Activated CD8-positive, alpha-beta T cell treated with anti-CD3 and anti-CD28 coated beads, Interleukin-2, amount 10 ng/mL, durations not matched to agents 7 days and 5 days (primary cell): ENCODE data around the gene BTNL3. TPM values are rescaled to one million over a fixed set of nuclear protein-coding genes. Genes with fewer than 3 reads are reported as not detected.

ENCODE experiments used
- ATAC-seq: fragments of 150-1000 bp; cut with Tn5 transposase; one replicate; pipeline ENCODE4 v1.10.0; 2021; ENCODE audit warnings: moderate library complexity
- CTCF ChIA-PET: fragments of 350-600 bp; sonication (Branson Sonifier 250); formaldehyde crosslinking; loops from one replicate; lab custom pipeline; 2021; ENCODE audit warnings: antibody characterized with exemption; lab: Charles Lee
- POLR2A ChIA-PET: fragments of 350-600 bp; sonication (Branson Sonifier 250); formaldehyde crosslinking; loops from one replicate; lab custom pipeline; 2021; ENCODE audit warnings: antibody characterized with exemption; lab: Charles Lee
- DNase-seq: peaks from one replicate; pipeline ENCODE4 v3.0.0-alpha.2; 2020
- H3K27ac Mint-ChIP-seq: one replicate; pipeline ENCODE4 v1.8.0; 2021; ENCODE audit warnings: mild to moderate bottlenecking, mixed read lengths
- H3K27me3 Mint-ChIP-seq: one replicate; pipeline ENCODE4 v1.8.0; 2021; ENCODE audit warnings: low read depth, mixed read lengths
- H3K36me3 Mint-ChIP-seq: one replicate; pipeline ENCODE4 v1.8.0; 2021; ENCODE audit warnings: low read depth, mixed read lengths
- H3K4me1 Mint-ChIP-seq: one replicate; pipeline ENCODE4 v1.8.0; 2021; ENCODE audit warnings: low read depth, mixed read lengths
- H3K4me3 Mint-ChIP-seq: one replicate; pipeline ENCODE4 v1.8.0; 2021; ENCODE audit warnings: mild to moderate bottlenecking, mixed read lengths
- H3K9me3 Mint-ChIP-seq: one replicate; pipeline ENCODE4 v1.8.0; 2022; ENCODE audit warnings: mixed read lengths; ENCODE audit not compliant: insufficient read depth
- total RNA-seq, 2 experiments: library from RNA; stranded (reverse); gene quantifications; one replicate each; pipeline ENCODE4 v1.2.3, GENCODE V29; 2021

BTNL3 gene
- total RNA-seq, 2 experiments from 2014 or later: not detected

- Mint-ChIP-seq H3K27ac (no peak overlapping the region), H3K4me3 (no peak overlapping the region), H3K4me1 (no peaks in the 10 kb centered on the region), H3K36me3 (no peaks in the 10 kb centered on the region), H3K27me3 (peaks cover 7% of the 10 kb centered on the region), H3K9me3 (no peaks in the 10 kb centered on the region)
- ATAC-seq (no peak), DNase-seq (no peak)
- ChIA-PET CTCF (no interaction called here), POLR2A (no interaction called here)
Observed at GRCh38 chr5:181027452-181028031, 38.9 kb downstream of the BTNL3 start.

GRCh38 chr5:181028032-181028819 is 39.6 kb downstream of the BTNL3 start:
- H3K27me3 Mint-ChIP-seq: peaks cover 7% of the 10 kb centered on the region
- H3K27ac Mint-ChIP-seq: no peak overlapping the region
- no peak for DNase-seq
- CTCF ChIA-PET: no interaction called here
- H3K4me1 Mint-ChIP-seq: no peaks in the 10 kb centered on the region
- H3K4me3 Mint-ChIP-seq: no peak overlapping the region
- POLR2A ChIA-PET: no interaction called here
- ATAC-seq: no peak
- H3K36me3 Mint-ChIP-seq: no peaks in the 10 kb centered on the region
- H3K9me3 Mint-ChIP-seq: no peaks in the 10 kb centered on the region

GRCh38 chr5:181031716-181032115 is 43.1 kb downstream of the BTNL3 start:
- ChIA-PET POLR2A (no interaction called here), CTCF (no interaction called here)
- DNase-seq (no peak), ATAC-seq (no peak)
- Mint-ChIP-seq H3K36me3 (no peaks in the 10 kb centered on the region), H3K27me3 (peaks cover 7% of the 10 kb centered on the region), H3K27ac (no peak overlapping the region), H3K9me3 (no peaks in the 10 kb centered on the region), H3K4me3 (no peak overlapping the region), H3K4me1 (no peaks in the 10 kb centered on the region)

- CTCF ChIA-PET: no interaction called here
- Mint-ChIP-seq H3K27ac (no peak overlapping the region), H3K36me3 (no peaks in the 10 kb centered on the region), H3K4me3 (no peak overlapping the region), H3K4me1 (no peaks in the 10 kb centered on the region), H3K9me3 (no peaks in the 10 kb centered on the region), H3K27me3 (peaks cover 13% of the 10 kb centered on the region)
- no peak for DNase-seq
- POLR2A ChIA-PET: no interaction called here
- no peak for ATAC-seq
Observed at GRCh38 chr5:181035991-181036815, 47.6 kb downstream of the BTNL3 start.

GRCh38 chr5:181036816-181037364 is 48.2 kb downstream of the BTNL3 start:
- Mint-ChIP-seq H3K27ac (no peak overlapping the region), H3K27me3 (peaks cover 12% of the 10 kb centered on the region), H3K4me1 (no peaks in the 10 kb centered on the region), H3K4me3 (no peak overlapping the region), H3K9me3 (no peaks in the 10 kb centered on the region), H3K36me3 (no peaks in the 10 kb centered on the region)
- no peak for DNase-seq
- ChIA-PET POLR2A (no interaction called here), CTCF (no interaction called here)
- no peak for ATAC-seq

GRCh38 chr5:181037365-181037861 is 48.8 kb downstream of the BTNL3 start:
- H3K4me1 Mint-ChIP-seq: no peaks in the 10 kb centered on the region
- POLR2A ChIA-PET: no interaction called here
- no peak overlapping the region for H3K27ac Mint-ChIP-seq

GRCh38 chr5:181039471-181039870 is 50.8 kb downstream of the BTNL3 start:
- CTCF ChIA-PET: no interaction called here

More at GRCh38 chr5:181037365-181037861, 48.8 kb downstream of the BTNL3 start:
- H3K9me3 Mint-ChIP-seq: no peaks in the 10 kb centered on the region
- peaks cover 16% of the 10 kb centered on the region for H3K27me3 Mint-ChIP-seq
- no peak for DNase-seq
- H3K36me3 Mint-ChIP-seq: no peaks in the 10 kb centered on the region
- CTCF ChIA-PET: no interaction called here
- ATAC-seq: no peak
- no peak overlapping the region for H3K4me3 Mint-ChIP-seq

GRCh38 chr5:181039931-181040630 is 51.4 kb downstream of the BTNL3 start, which contains the start of gene BTNL9:
Gene BTNL9, plus strand, starts transcription at chr5:181040266. Its CDS starts 5,224 bp downstream, at chr5:181045490.
- ATAC-seq (no peak), DNase-seq (no peak)
- POLR2A ChIA-PET: no interaction called here
- H3K4me3 Mint-ChIP-seq: no peak within 1 kb of the TSS
- no peak within 1 kb of the TSS for H3K27ac Mint-ChIP-seq
- no peaks in the 10 kb centered on the region for H3K9me3 Mint-ChIP-seq
- no peaks in the 10 kb centered on the region for H3K4me1 Mint-ChIP-seq
- peaks cover 22% of the 10 kb centered on the region for H3K27me3 Mint-ChIP-seq
- CTCF ChIA-PET: no interaction called here
- no peaks in the 10 kb centered on the region for H3K36me3 Mint-ChIP-seq

More at GRCh38 chr5:181039471-181039870, 50.8 kb downstream of the BTNL3 start:
- ATAC-seq: no peak
- Mint-ChIP-seq H3K27me3 (peaks cover 19% of the 10 kb centered on the region), H3K9me3 (no peaks in the 10 kb centered on the region), H3K27ac (no peak overlapping the region), H3K4me3 (no peak overlapping the region), H3K4me1 (no peaks in the 10 kb centered on the region), H3K36me3 (no peaks in the 10 kb centered on the region)
- POLR2A ChIA-PET: no interaction called here
- DNase-seq: no peak

GRCh38 chr5:181040631-181040945 is 51.9 kb downstream of the BTNL3 start:
- no peaks in the 10 kb centered on the region for H3K9me3 Mint-ChIP-seq
- H3K36me3 Mint-ChIP-seq: no peaks in the 10 kb centered on the region
- no peak overlapping the region for H3K27ac Mint-ChIP-seq
- DNase-seq (no peak), ATAC-seq (no peak)
- CTCF ChIA-PET: no interaction called here
- no peaks in the 10 kb centered on the region for H3K4me1 Mint-ChIP-seq
- POLR2A ChIA-PET: no interaction called here
- no peak overlapping the region for H3K4me3 Mint-ChIP-seq
- peaks cover 22% of the 10 kb centered on the region for H3K27me3 Mint-ChIP-seq

- POLR2A ChIA-PET: no interaction called here
- Mint-ChIP-seq H3K4me3 (no peak overlapping the region), H3K36me3 (no peaks in the 10 kb centered on the region), H3K4me1 (no peaks in the 10 kb centered on the region), H3K9me3 (no peaks in the 10 kb centered on the region), H3K27me3 (peaks cover 22% of the 10 kb centered on the region), H3K27ac (no peak overlapping the region)
- CTCF ChIA-PET: no interaction called here
- DNase-seq (no peak), ATAC-seq (no peak)
Observed at GRCh38 chr5:181041043-181041442, 52.4 kb downstream of the BTNL3 start.

GRCh38 chr5:181042036-181042713 is 53.5 kb downstream of the BTNL3 start:
- ATAC-seq: no peak
- H3K4me1 Mint-ChIP-seq: no peaks in the 10 kb centered on the region
- CTCF ChIA-PET: no interaction called here
- POLR2A ChIA-PET: no interaction called here
- H3K9me3 Mint-ChIP-seq: no peaks in the 10 kb centered on the region
- H3K27ac Mint-ChIP-seq: no peak overlapping the region
- DNase-seq: no peak
- H3K27me3 Mint-ChIP-seq: peaks cover 22% of the 10 kb centered on the region
- H3K36me3 Mint-ChIP-seq: no peaks in the 10 kb centered on the region
- H3K4me3 Mint-ChIP-seq: no peak overlapping the region
